HCT116 (cell line): ENCODE results near the gene NOTCH4. TPM values are rescaled to one million over a fixed set of nuclear protein-coding genes. Genes with fewer than 3 reads are reported as not detected.

Source experiments
- ATAC-seq: fragments of 200-7000 bp; cut with Tn5 transposase; 2 replicates; pipeline ENCODE4 v1.9.1; 2020; ENCODE audit warnings: mild to moderate bottlenecking, moderate library complexity
- BruUV-seq: library from RNA; stranded (reverse); fragments of 400-500 nt; replicated peaks from 2 replicates; lab custom pipeline; 2021; lab: Mats Ljungman, UMichigan
- CTCF ChIA-PET: fragments of 300-600 bp; sonication (Branson Sonifier 250); formaldehyde crosslinking; loops from one replicate; lab custom pipeline; 2021; ENCODE audit warnings: antibody characterized with exemption; lab: Charles Lee
- POLR2A ChIA-PET: fragments of 300-600, 350-600 bp; sonication (Branson Sonifier 250); formaldehyde crosslinking; loops from one replicate; lab custom pipeline; 2021; ENCODE audit warnings: antibody characterized with exemption; lab: Charles Lee
- RAD21 ChIA-PET, 2 experiments: fragments of 300-600 bp; sonication (Branson Sonifier 250); formaldehyde crosslinking; loops; one replicate each; lab custom pipeline; 2023; ENCODE audit warnings: low total read pairs in 2 of 2; ENCODE audit not compliant: uncharacterized antibody in 2 of 2, unreplicated experiment in 2 of 2, low non-redundant PET in 1 of 2; lab: Charles Lee
- DNase-seq: peaks from one replicate; pipeline ENCODE4 v3.0.0-alpha.2; 2010; ENCODE audit warnings: low read depth, low spot score
- H2AFZ ChIP-seq: fragments of 200-600 bp; shearing (Covaris generic), sonication (generic); 2 replicates; pipeline ENCODE4 v1.6.1; 2017; ENCODE audit warnings: low read depth, mixed run types, mixed read lengths, antibody characterized with exemption, low read length; ENCODE audit not compliant: poor library complexity, severe bottlenecking
- H3K27ac ChIP-seq: 2 replicates; pipeline ENCODE4 v1.5.1; 2012; ENCODE audit warnings: low read depth, low read length
- H3K27me3 ChIP-seq: fragments of 200-600 bp; sonication (generic); 2 replicates; pipeline ENCODE4 v1.6.1; 2016; ENCODE audit warnings: mixed run types, low read length, mixed read lengths; ENCODE audit not compliant: insufficient read depth
- H3K36me3 ChIP-seq, 2 experiments: fragments of 200-500 bp in 1 of 2; fragments of 200-600 bp in 1 of 2; sonication (Bioruptor generic) in 1 of 2; sonication (generic) in 1 of 2; 2 replicates each; pipeline versions ENCODE4 v1.5.1 to v1.6.1; 2014 to 2016; ENCODE audit warnings: low read length in 2 of 2, inconsistent platforms in 1 of 2, mixed read lengths in 1 of 2, mixed run types in 1 of 2; ENCODE audit not compliant: insufficient read depth in 2 of 2, control insufficient read depth in 1 of 2
- H3K4me1 ChIP-seq, 2 experiments: fragments of 200-600 bp in 1 of 2; sonication (generic) in 1 of 2; 2 replicates each; pipeline versions ENCODE4 v1.5.1 to v1.6.1; 2012 to 2017; ENCODE audit warnings: low read length in 2 of 2, inconsistent platforms in 1 of 2, mild to moderate bottlenecking in 1 of 2, mixed read lengths in 1 of 2, mixed run types in 1 of 2, moderate library complexity in 1 of 2; ENCODE audit not compliant: insufficient read depth in 2 of 2, control insufficient read depth in 1 of 2
- H3K4me2 ChIP-seq: fragments of 200-600 bp; sonication (generic); 2 replicates; pipeline ENCODE4 v1.6.1; 2017; ENCODE audit warnings: mixed run types, low read length, mixed read lengths
- H3K4me3 ChIP-seq, 2 experiments: fragments of 200-600 bp in 1 of 2; sonication (generic) in 1 of 2; replicated peaks in 1 of 2; 2 replicates each; pipeline ENCODE4 v1.5.1; 2011 to 2016; ENCODE audit warnings: low read length in 2 of 2, control low read depth in 1 of 2, low read depth in 1 of 2, mild to moderate bottlenecking in 1 of 2, mixed read lengths in 1 of 2, mixed run types in 1 of 2
- H3K79me2 ChIP-seq: fragments of 200-600 bp; sonication (generic); 2 replicates; pipeline ENCODE4 v1.6.1; 2017; ENCODE audit warnings: mild to moderate bottlenecking, mixed run types, low read length, moderate library complexity, mixed read lengths; ENCODE audit not compliant: insufficient read depth
- H3K9ac ChIP-seq: fragments of 200-600 bp; sonication (generic); 2 replicates; pipeline ENCODE4 v1.6.1; 2016; ENCODE audit warnings: low read length, mixed read lengths
- H3K9me2 ChIP-seq: fragments of 200-600 bp; sonication (generic), shearing (Covaris generic); 2 replicates; pipeline ENCODE4 v1.6.1; 2017; ENCODE audit warnings: mixed run types, mild to moderate bottlenecking, moderate library complexity; ENCODE audit not compliant: insufficient read depth
- H3K9me3 ChIP-seq, 2 experiments: fragments of 200-500 bp in 1 of 2; fragments of 200-600 bp in 1 of 2; sonication (Bioruptor generic) in 1 of 2; sonication (generic) in 1 of 2; 2 replicates each; pipeline ENCODE4 v1.6.1; 2014 to 2017; ENCODE audit warnings: low read length in 2 of 2, mixed read lengths in 2 of 2, inconsistent platforms in 1 of 2, low read depth in 1 of 2, mild to moderate bottlenecking in 1 of 2, mixed run types in 1 of 2, moderate library complexity in 1 of 2; ENCODE audit not compliant: control insufficient read depth in 1 of 2, insufficient read depth in 1 of 2
- H4K20me1 ChIP-seq: fragments of 200-600 bp; sonication (generic), shearing (Covaris generic); 2 replicates; pipeline ENCODE4 v1.6.1; 2017; ENCODE audit warnings: mixed run types, mild to moderate bottlenecking, moderate library complexity; ENCODE audit not compliant: insufficient read depth
- ATF3 ChIP-seq: IDR thresholded peaks from 2 replicates; pipeline ENCODE4 v1.6.1; 2012
- CBX3 ChIP-seq: IDR thresholded peaks from 2 replicates; pipeline ENCODE4 v1.6.1; 2012; ENCODE audit warnings: low read depth
- ELF1 ChIP-seq: IDR thresholded peaks from 2 replicates; pipeline ENCODE4 v1.6.1; 2012; ENCODE audit warnings: low read depth, borderline replicate concordance
- EZH2 ChIP-seq: fragments of 200-600 bp; sonication (generic); IDR thresholded peaks from 2 replicates; pipeline ENCODE4 v1.6.1; 2017; ENCODE audit warnings: antibody characterized with exemption, mixed run types
- EZH2phosphoT487 ChIP-seq: fragments of 200-600 bp; IDR thresholded peaks from 2 replicates; pipeline ENCODE4 v1.6.1; 2018; ENCODE audit warnings: antibody characterized with exemption, borderline replicate concordance
- FOSL1 ChIP-seq: IDR thresholded peaks from 2 replicates; pipeline ENCODE4 v1.6.1; 2012; ENCODE audit warnings: low read depth
- JUND ChIP-seq: IDR thresholded peaks from 2 replicates; pipeline ENCODE4 v1.6.1; 2012
- POLR2A ChIP-seq: IDR thresholded peaks from 2 replicates; pipeline ENCODE4 v1.7.0; 2011; ENCODE audit warnings: borderline replicate concordance; ENCODE audit not compliant: insufficient read depth, insufficient read length; ENCODE audit errors: extremely low read depth
- POLR2AphosphoS5 ChIP-seq: IDR thresholded peaks from 2 replicates; pipeline ENCODE4 v1.6.1; 2011; ENCODE audit warnings: mild to moderate bottlenecking, low read depth, low read length, moderate library complexity
- RAD21 ChIP-seq: IDR thresholded peaks from 2 replicates; pipeline ENCODE4 v1.6.1; 2012; ENCODE audit warnings: low read depth, mild to moderate bottlenecking
- SIN3A ChIP-seq: IDR thresholded peaks from 2 replicates; pipeline ENCODE4 v1.6.1; 2012; ENCODE audit warnings: low read depth
- SP1 ChIP-seq: IDR thresholded peaks from 2 replicates; pipeline ENCODE4 v1.6.1; 2012; ENCODE audit warnings: low read depth
- SRF ChIP-seq: IDR thresholded peaks from 2 replicates; pipeline ENCODE4 v1.6.1; 2012; ENCODE audit warnings: low read depth
- TCF7L2 ChIP-seq: IDR thresholded peaks from 2 replicates; pipeline ENCODE4 v1.7.0; 2011; ENCODE audit warnings: borderline replicate concordance, inconsistent platforms; ENCODE audit not compliant: insufficient read depth, insufficient read length; ENCODE audit errors: extremely low read depth
- YY1 ChIP-seq: IDR thresholded peaks from 2 replicates; pipeline ENCODE4 v1.6.1; 2011; ENCODE audit warnings: low read length, low read depth, moderate library complexity, mild to moderate bottlenecking; ENCODE audit not compliant: insufficient replicate concordance; ENCODE audit errors: extremely low read depth
- ZBTB33 ChIP-seq: IDR thresholded peaks from 2 replicates; pipeline ENCODE4 v1.6.1; 2011; ENCODE audit warnings: mild to moderate bottlenecking, low read length, moderate library complexity; ENCODE audit not compliant: insufficient replicate concordance; ENCODE audit errors: extremely low read depth
- ZFX ChIP-seq: fragments of 450-650 bp; IDR thresholded peaks from 2 replicates; pipeline ENCODE4 v1.6.1; 2017
- ZNF274 ChIP-seq: fragments of 200-500 bp; sonication (Bioruptor generic); IDR thresholded peaks from 2 replicates; pipeline ENCODE4 v1.6.1; 2014; ENCODE audit warnings: mild to moderate bottlenecking, low read depth, low read length, inconsistent platforms
- intact Hi-C: fragments of 100-400 bp; cut with micrococcal nuclease; formaldehyde crosslinking; loops from 2 replicates; pipeline ENCODE4 v1.10.0; 2022
- total RNA-seq: library from RNA; stranded (reverse); gene quantifications from one replicate; pipeline ENCODE4 v1.2.1, GENCODE V29; 2021; ENCODE audit not compliant: unreplicated experiment
- TF ChIP-seq, protein P1 (sequence below): IDR thresholded peaks from 2 replicates; pipeline ENCODE4 v1.6.1; 2012
- TF ChIP-seq, protein P2 (sequence below): IDR thresholded peaks from 2 replicates; pipeline ENCODE4 v1.6.1; 2012; ENCODE audit warnings: low read depth

The NOTCH4 gene
- total RNA-seq, 1 experiment from 2014 or later = 0.81 TPM

GRCh38 chr6:32170294-32170693 is 53.6 kb downstream of the NOTCH4 start:
- Histone ChIP-seq H3K79me2 (peaks cover 12% of the 10 kb centered on the region), H2AFZ (no peak overlapping the region), H3K4me1 (peaks cover 7 to 20% of the 10 kb centered on the region in 2 experiments), H3K9me3 (no peaks in the 10 kb centered on the region), H3K4me3 (no peak overlapping the region), H3K4me2 (no peak overlapping the region), H3K36me3 (peaks cover 4 to 15% of the 10 kb centered on the region in 2 experiments; a peak in 3 of 4 replicates), H3K27ac (no peak overlapping the region), H3K9me2 (no peaks in the 10 kb centered on the region), H3K27me3 (no peaks in the 10 kb centered on the region), H3K9ac (no peak overlapping the region), H4K20me1 (no peaks in the 10 kb centered on the region)
- TF ChIP-seq, protein P1, sequence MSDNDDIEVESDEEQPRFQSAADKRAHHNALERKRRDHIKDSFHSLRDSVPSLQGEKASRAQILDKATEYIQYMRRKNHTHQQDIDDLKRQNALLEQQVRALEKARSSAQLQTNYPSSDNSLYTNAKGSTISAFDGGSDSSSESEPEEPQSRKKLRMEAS = no peak
- TF ChIP-seq SRF (no peak), YY1 (no peak), ZBTB33 (no peak), ZNF274 (no peak), EZH2phosphoT487 (no peak), TCF7L2 (no peak), ATF3 (no peak), POLR2A (no peak), SIN3A (no peak), RAD21 (no peak), SP1 (no peak), CBX3 (no peak), FOSL1 (no peak), ELF1 (no peak), JUND (no peak), ZFX (no peak), POLR2AphosphoS5 (no peak), EZH2 (no peak)
- TF ChIP-seq, protein P2, sequence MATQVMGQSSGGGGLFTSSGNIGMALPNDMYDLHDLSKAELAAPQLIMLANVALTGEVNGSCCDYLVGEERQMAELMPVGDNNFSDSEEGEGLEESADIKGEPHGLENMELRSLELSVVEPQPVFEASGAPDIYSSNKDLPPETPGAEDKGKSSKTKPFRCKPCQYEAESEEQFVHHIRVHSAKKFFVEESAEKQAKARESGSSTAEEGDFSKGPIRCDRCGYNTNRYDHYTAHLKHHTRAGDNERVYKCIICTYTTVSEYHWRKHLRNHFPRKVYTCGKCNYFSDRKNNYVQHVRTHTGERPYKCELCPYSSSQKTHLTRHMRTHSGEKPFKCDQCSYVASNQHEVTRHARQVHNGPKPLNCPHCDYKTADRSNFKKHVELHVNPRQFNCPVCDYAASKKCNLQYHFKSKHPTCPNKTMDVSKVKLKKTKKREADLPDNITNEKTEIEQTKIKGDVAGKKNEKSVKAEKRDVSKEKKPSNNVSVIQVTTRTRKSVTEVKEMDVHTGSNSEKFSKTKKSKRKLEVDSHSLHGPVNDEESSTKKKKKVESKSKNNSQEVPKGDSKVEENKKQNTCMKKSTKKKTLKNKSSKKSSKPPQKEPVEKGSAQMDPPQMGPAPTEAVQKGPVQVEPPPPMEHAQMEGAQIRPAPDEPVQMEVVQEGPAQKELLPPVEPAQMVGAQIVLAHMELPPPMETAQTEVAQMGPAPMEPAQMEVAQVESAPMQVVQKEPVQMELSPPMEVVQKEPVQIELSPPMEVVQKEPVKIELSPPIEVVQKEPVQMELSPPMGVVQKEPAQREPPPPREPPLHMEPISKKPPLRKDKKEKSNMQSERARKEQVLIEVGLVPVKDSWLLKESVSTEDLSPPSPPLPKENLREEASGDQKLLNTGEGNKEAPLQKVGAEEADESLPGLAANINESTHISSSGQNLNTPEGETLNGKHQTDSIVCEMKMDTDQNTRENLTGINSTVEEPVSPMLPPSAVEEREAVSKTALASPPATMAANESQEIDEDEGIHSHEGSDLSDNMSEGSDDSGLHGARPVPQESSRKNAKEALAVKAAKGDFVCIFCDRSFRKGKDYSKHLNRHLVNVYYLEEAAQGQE = no peak
- RAD21 ChIA-PET = no interaction called here
- no TSS peak for BruUV-seq
- DNase-seq (no peak), ATAC-seq (no peak)
- CTCF ChIA-PET = no interaction called here
- POLR2A ChIA-PET = no interaction called here
- intact Hi-C loops = no loop called here
